KMS-11 (cell line): ENCODE data around the gene SIGLEC1.

Experiments used
- H2AFZ ChIP-seq: fragments of 200-600 bp; sonication (generic); 2 replicates; pipeline ENCODE4 v1.6.1; 2016; ENCODE audit warnings: antibody characterized with exemption, mixed run types, low read depth
- H3K27ac ChIP-seq: fragments of 200-600 bp; sonication (generic); 2 replicates; pipeline ENCODE4 v1.6.1; 2016; ENCODE audit warnings: mild to moderate bottlenecking, mixed run types
- H3K27me3 ChIP-seq: fragments of 200-600 bp; sonication (generic); 2 replicates; pipeline ENCODE4 v1.6.1; 2017; ENCODE audit warnings: mild to moderate bottlenecking, low read depth, mixed run types, moderate library complexity; ENCODE audit not compliant: insufficient read depth
- H3K36me3 ChIP-seq: fragments of 200-600 bp; sonication (generic); 2 replicates; pipeline ENCODE4 v1.6.1; 2017; ENCODE audit warnings: mild to moderate bottlenecking, mixed run types; ENCODE audit not compliant: insufficient read depth
- H3K4me1 ChIP-seq: fragments of 200-600 bp; sonication (generic); 2 replicates; pipeline ENCODE4 v1.6.1; 2016; ENCODE audit warnings: mild to moderate bottlenecking, low read depth, mixed run types; ENCODE audit not compliant: poor library complexity, severe bottlenecking
- H3K4me2 ChIP-seq: fragments of 200-600 bp; sonication (generic); 2 replicates; pipeline ENCODE4 v1.7.0; 2016; ENCODE audit warnings: mild to moderate bottlenecking, mixed run types
- H3K4me3 ChIP-seq: fragments of 200-600 bp; sonication (generic); IDR thresholded peaks from 2 replicates; pipeline ENCODE4 v1.6.1; 2017; ENCODE audit warnings: low read depth, low read length, mixed read lengths; ENCODE audit not compliant: insufficient read depth
- H3K79me2 ChIP-seq: fragments of 200-600 bp; sonication (generic); 2 replicates; pipeline ENCODE4 v1.6.1; 2016; ENCODE audit warnings: low read depth, mixed run types; ENCODE audit not compliant: insufficient read depth
- H3K9ac ChIP-seq: fragments of 200-600 bp; sonication (generic); 2 replicates; pipeline ENCODE4 v1.6.1; 2016; ENCODE audit warnings: mild to moderate bottlenecking, mixed run types
- H4K20me1 ChIP-seq: fragments of 200-600 bp; sonication (generic); 2 replicates; pipeline ENCODE4 v1.6.1; 2016; ENCODE audit warnings: mild to moderate bottlenecking, mixed run types; ENCODE audit not compliant: insufficient read depth
- CTCF ChIP-seq: fragments of 200-600 bp; sonication (generic); conservative IDR thresholded peaks from 2 replicates; pipeline ENCODE4 v1.6.1; 2017; ENCODE audit warnings: low read depth, mild to moderate bottlenecking, antibody characterized with exemption, low read length, moderate library complexity, mixed read lengths

SIGLEC1 gene

GRCh38 chr20:3734111-3734843 is 21.9 kb upstream of the SIGLEC1 start:
- no peaks in the 10 kb centered on the region for H3K79me2 ChIP-seq
- H3K4me1 ChIP-seq, result no peaks in the 10 kb centered on the region
- no peak overlapping the region for H3K4me2 ChIP-seq
- H2AFZ ChIP-seq, result no peak overlapping the region
- H3K9ac ChIP-seq, result no peak overlapping the region
- no peaks in the 10 kb centered on the region for H4K20me1 ChIP-seq
- no peaks in the 10 kb centered on the region for H3K36me3 ChIP-seq
- no peaks in the 10 kb centered on the region for H3K27me3 ChIP-seq
- H3K4me3 ChIP-seq, result no peak overlapping the region
- no peak for TF ChIP-seq CTCF
- H3K27ac ChIP-seq, result no peak overlapping the region

- H3K36me3 ChIP-seq, result no peaks in the 10 kb centered on the region
- H3K9ac ChIP-seq, result no peak overlapping the region
- H3K27ac ChIP-seq, result no peak overlapping the region
- H3K4me2 ChIP-seq, result no peak overlapping the region
- H2AFZ ChIP-seq, result no peak overlapping the region
- H3K79me2 ChIP-seq, result no peaks in the 10 kb centered on the region
- no peak overlapping the region for H3K4me3 ChIP-seq
- H4K20me1 ChIP-seq, result no peaks in the 10 kb centered on the region
- no peaks in the 10 kb centered on the region for H3K4me1 ChIP-seq
- H3K27me3 ChIP-seq, result no peaks in the 10 kb centered on the region
- no peak for TF ChIP-seq CTCF
Measured at GRCh38 chr20:3733119-3733995, 21.0 kb upstream of the SIGLEC1 start.

GRCh38 chr20:3732327-3733118 is 20.1 kb upstream of the SIGLEC1 start, which contains the start of gene HSPA12B:
Gene HSPA12B, plus strand, starts transcription at chr20:3732685. Its CDS starts 5,990 bp downstream, at chr20:3738675.
- Histone ChIP-seq H3K27me3 (no peaks in the 10 kb centered on the region), H3K9ac (no peak within 1 kb of the TSS), H3K4me1 (no peaks in the 10 kb centered on the region), H3K36me3 (no peaks in the 10 kb centered on the region), H3K4me2 (no peak within 1 kb of the TSS), H3K27ac (no peak within 1 kb of the TSS), H2AFZ (no peak within 1 kb of the TSS), H3K79me2 (no peaks in the 10 kb centered on the region), H3K4me3 (no peak within 1 kb of the TSS), H4K20me1 (no peaks in the 10 kb centered on the region)
- no peak for TF ChIP-seq CTCF

GRCh38 chr20:3731944-3732326 is 19.5 kb upstream of the SIGLEC1 start:
- Histone ChIP-seq H3K9ac (no peak overlapping the region), H3K27ac (no peak overlapping the region), H3K4me2 (no peak overlapping the region), H3K36me3 (no peaks in the 10 kb centered on the region), H4K20me1 (no peaks in the 10 kb centered on the region), H3K79me2 (no peaks in the 10 kb centered on the region), H3K4me1 (no peaks in the 10 kb centered on the region), H3K4me3 (no peak overlapping the region), H2AFZ (no peak overlapping the region), H3K27me3 (no peaks in the 10 kb centered on the region)
- no peak for TF ChIP-seq CTCF
